ENCODE measurements around the gene ARMH4.

Gene ARMH4

DNA sequence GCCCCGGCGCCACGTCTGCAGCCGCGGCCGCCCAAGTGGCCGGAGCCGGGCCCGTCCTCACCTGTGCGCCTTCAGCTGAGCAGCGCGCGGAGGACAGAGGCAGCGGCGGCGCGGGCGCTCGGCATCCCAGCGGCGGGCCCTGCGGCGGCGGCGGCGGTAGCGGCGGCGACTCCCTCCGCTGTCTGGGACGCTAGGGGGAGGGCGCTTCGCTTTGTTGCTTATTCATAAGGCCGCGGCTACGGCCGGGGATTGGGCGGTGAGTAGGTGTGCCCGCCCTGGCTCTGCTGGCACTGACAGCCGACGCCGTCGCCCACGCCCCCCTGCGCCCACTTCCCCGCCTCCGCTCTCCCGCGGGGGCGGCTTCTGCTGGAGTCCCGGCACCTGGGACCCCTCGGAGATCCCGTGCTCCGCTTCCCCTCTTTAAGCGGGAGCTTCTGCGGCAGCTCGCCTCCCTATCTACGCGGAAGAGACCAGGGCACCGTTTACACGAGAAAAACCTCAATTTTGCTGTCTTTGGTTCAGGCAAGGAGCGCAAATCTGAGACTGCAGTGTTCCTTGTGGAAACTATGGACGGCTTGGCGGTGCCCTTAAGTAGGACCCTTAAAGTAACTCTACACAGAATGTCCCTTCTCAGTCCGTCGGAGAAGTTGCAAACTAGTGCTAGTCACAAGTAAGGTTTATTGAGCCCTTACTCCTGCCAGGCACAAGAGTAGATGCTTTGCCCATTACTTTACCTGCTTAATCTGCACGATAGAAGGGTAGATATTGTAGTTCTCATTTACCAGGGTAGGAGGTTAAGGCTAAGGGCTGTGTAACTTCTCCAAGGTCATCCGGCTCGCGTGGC, at the start of gene ARMH4:
ARMH4 (minus strand) TSS at position 200 of the 844 bp plus-strand sequence. CDS start 12,855 bp downstream, outside the sequence.
- DNase-seq (peak; percentile 65), ATAC-seq (peak; percentile 89)

DNA sequence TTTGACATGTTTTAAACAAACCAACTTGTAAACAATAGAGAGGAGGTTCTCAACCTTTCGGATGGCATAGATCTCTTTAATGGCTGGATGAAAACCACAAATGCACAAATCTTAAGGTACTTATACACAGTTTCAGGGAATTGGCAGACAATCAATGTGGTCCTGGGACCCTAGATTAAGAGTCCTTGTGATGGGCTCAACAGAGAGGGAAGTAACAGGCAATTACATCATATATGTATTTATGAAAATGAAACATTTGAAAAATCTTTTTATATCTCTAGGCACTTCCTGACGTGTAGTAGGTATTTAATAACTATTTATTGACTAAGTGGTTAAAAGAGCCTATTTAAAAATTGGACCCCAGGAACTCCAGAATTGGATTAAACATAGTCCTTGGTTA, 48.8 kb upstream of the ARMH4 start:
- ATAC-seq (no peak), DNase-seq (no peak)

GRCh38 chr14:58200480-58200841, 48.4 kb upstream of the ARMH4 start:
- DNase-seq (no peak), ATAC-seq (peak; percentile 12)

GRCh38 chr14:58199726-58200479, 47.9 kb upstream of the ARMH4 start, which contains the start of gene ACTR10:
TSS of gene ACTR10 (plus strand) at chr14:58200149. CDS start at chr14:58200218, 69 bp downstream.
- peak; percentile 92 for DNase-seq
- ATAC-seq = peak; percentile 98

DNA sequence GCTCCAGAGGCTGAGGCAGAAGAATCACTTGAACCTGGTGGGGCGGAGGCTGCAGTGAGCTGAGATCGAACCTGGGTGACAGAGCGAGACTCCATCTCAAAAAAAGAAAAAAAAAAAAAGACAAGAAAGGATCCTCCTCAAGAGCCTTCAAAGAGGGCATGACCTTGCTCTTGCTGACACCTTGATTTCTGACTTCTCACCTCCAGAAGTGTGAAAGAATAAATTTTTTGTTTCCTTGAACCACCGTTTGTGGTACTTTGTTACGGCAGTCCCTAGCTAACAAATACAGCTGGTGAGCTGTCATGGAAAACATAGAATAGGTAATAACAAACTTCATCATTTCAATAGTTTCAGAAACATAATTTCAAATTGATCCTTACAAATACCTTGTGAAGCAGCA, 46.1 kb upstream of the ARMH4 start:
- no peak for ATAC-seq
- no peak for DNase-seq

DNA sequence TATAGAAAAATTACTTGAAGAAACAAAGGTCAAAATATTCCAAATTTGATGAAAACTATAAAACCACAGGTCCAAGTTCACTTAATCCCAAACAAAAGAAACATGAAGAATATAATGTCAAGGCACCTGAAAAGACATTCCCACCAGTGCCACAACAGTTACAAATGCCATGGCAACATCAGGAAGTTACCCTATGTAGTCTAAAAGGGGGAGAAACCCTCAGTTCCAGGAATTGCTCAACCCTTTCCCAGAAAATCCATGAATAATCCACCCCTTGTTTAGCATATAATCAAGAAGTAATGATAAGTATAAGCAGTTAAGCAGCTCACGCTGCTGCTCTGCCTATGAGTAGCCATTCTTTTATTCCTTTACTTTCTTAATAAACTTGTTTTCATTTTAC, 44.2 kb upstream of the ARMH4 start:
- DNase-seq (no peak), ATAC-seq (no peak)

DNA sequence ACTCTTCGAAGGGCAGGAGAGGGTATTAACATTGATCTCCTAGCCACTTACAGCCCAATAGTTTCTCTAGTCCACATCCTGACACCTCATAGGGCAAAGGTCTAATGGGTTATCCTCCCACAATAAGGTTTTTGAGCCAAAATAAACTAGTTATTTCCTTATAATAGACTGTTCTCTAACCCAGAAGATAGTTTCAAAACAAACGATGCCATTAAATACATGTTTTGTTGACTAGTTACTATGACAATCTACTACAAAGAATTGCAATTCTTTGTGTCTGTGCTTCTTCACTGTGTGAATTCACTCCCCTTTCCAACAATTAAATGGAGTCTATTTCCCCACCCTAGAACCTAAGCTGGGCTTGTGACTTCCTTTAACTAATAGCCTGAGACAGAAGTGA, 41.5 kb upstream of the ARMH4 start:
- no peak for DNase-seq
- no peak for ATAC-seq

DNA sequence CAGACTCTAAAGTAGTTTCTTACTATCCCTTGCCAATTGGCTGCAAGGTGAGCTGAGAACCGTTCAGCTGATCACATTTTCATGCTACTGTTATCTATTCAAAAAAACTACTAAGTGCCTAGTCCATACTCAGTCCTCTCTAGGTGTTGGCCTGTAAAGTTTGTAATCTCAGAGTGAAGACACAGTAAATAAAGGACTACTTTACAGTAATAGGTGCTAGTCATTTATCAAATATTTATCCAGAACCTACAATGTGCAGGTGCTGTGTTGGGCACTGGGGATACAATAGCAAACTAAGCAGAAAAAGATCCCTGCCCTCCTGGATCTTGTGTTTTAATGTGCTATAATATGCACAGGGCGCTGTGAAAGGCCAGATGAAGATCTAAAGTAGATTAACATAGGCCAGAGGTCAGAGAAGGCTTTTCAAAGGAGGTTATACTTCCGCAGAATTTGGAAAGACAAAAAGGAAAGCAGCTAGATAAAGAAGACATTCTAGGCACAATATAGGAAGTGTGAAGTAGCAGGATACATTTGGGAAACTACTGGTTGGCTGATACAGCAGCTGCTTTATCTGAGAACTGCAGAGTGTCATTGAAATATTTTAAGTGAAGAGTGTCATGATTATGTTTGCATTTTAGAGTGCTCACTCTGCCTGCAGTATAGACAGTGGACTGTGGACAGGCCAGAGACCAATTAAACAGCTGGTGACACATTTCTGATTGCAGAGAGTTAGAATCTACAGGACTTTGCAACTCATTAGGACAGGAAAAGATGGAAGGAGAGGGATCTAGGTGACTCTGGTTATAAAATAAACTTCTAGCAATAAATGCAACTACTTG, 40.0 kb upstream of the ARMH4 start:
- DNase-seq = no peak
- no peak for ATAC-seq

DNA sequence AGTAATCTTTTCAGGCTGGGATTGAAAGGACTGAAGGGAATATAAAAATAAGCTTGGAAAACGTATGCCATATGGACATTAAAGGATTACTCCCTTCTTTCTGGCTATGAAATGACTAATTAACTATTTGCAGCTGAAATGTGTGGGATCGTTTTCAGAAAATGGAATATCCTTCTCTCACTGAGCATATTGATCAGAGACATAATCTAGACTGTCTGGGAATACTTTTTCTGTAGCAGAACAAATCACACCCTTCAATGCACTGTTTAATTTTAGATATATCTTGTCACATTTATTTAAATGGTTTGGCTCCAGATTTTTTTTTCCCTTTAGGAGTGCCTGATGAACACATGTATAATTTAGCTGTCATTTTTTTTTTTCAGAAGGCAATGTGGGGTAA, 37.2 kb upstream of the ARMH4 start:
- DNase-seq (no peak), ATAC-seq (no peak)

DNA sequence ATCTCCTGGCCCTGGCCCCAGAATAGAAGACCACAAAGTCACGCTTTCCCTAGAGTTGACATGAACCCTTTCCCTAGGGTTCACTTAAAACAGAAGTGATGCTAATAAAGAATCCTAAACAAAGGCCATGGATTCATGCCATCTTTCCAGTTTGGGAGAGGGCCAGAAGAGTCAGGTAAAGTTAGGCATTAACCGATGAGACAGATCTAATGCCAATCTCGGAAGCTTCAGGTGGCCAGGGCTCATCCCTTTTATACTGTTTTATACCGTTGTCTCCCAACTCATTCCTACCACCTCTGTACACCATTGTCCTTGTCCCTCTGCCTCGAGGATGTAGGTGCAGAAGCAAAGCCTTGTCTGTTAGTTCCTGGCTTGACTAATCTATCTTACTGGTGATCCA, 25.1 kb upstream of the ARMH4 start:
- DNase-seq = no peak
- no peak for ATAC-seq

DNA sequence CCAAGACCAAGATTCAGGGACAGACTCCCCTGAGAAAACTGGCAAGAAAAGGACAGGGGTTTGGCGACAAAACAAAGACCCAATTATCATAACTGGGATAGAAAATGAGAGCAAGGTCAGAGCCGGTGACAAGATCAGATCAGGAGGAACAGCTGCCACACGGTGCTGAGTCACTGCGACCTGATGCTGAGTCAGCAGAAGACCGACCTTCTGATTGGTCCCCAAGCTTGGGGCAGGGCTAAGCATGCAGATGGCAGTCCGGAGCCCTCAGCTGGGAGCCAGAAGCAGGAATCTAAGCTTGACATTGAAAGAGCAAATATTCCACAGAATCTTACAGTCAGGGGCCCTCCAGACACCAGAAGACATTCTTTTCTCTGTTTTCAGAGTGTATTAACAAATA, 19.1 kb upstream of the ARMH4 start:
- peak; percentile 39 for DNase-seq

DNA sequence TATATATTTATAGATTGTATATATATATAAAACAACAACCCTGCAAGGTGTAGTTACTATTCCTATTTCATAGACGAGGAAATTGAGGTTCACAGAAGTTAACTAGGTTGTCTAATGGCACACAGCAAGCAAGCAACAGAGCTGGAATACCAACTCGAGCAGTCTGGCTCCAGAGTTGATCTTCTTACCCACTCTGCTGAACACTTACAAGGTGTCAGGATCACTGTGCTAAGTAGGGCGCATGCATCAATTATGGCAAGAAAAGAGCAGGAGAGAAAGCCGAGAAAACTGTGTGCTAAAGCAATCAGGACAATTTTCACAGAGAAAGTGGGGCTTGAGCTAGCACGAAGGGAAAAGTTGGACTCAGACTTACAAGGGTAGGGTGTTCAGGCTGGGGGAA, 15.9 kb upstream of the ARMH4 start:
- no peak for ATAC-seq
- DNase-seq = no peak

More for the DNA sequence above, 19.1 kb upstream of the ARMH4 start:
- ATAC-seq = peak; percentile 77

- DNase-seq (no peak), ATAC-seq (no peak)
These were observed 15.0 kb upstream of the ARMH4 start for GRCh38 chr14:58167057-58167456.

DNA sequence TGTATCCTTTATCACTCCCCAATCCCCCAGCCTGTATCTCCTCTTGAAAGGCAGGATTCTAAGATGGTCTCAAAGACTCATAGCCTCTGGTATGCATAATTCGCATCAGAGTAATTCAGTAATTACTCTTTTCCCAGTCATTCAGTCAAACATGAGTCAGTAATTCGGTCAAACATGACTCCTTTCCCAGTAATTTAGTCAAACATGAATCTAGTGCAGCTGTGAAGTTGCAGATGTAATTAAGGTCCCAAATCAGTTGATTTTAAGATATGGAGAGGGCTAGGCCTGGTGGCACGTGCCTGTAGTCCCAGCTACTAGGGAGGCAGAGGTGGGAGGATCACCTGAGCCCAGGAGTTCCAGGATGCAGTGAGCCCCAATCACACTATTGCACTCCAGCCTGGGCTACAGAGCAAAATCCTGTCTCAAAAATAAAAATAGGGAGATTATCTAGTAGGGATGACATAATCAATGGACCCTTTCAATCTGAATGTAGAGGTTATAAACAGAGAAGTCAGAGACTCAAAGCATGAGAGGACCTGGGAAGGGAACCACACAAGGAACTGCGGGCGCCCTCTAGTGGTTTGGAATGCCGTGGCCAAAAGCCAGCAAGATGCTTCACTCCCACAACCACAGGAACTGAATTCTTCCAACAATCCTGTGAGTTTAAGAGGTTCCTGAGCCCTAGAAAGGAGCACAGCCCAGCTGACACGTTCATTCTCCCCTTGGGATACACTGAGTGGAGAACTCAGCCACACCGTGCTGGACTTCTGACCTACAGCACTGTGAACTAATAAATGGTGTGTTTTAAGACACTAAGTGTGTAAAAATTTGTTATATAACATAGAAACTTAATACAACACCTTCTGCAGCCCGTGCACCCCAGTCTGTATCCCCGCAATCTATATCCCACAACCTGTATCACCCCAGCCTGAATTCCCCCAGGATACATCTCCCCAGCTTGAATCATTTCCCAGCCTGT, 14.3 kb upstream of the ARMH4 start:
- ATAC-seq = peak; percentile 44
- DNase-seq = peak; percentile 85

DNA sequence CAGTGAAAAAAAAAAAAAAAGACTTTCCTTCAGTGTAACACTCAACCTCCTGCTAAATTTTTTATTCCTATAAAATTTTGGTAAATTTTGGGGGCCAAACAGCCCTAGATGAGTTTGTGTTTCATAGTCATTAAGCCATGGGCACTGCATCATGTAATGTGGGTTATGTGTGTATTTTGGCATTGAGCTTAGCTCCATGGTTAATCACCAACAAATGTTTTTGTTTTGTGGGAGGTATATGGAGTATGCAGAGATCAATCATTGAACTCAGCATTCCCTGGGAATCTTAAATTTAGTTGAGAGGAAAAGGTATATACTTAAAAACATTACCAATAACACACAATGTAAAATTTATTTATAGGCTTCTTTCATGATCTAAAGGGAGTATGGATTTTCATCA, 8.5 kb upstream of the ARMH4 start:
- ATAC-seq = no peak
- no peak for DNase-seq

GRCh38 chr14:58151133-58152013, 640 bp downstream of the ARMH4 start:
- ATAC-seq = peak; percentile 61
- DNase-seq = peak; percentile 4

DNA sequence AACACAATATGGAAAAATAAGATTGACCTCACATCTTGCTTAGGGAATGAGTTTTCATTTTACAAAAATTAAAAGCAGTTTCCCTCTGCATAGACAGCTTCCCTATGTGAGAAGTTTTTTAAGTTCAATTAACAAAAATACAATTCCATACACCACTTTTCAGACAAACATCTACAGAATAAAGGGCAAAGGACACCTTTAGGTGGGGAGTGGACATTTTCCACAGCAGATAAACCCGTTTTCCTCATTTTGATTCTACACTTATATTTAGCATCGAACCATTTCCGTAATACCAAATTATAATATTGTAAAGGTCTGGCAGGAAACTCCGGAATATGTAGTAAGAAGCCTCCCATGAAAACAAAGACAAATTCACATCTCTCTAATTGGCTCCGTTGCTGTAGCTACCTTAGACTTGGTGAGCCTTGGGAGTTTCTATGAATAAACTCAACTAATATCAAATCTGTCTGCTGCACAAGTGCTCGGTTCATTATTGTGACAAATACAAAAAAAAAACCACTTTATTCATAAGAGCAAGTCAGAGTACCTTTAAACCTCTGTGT, 1.7 kb downstream of the ARMH4 start:
- DNase-seq = no peak
- no peak for ATAC-seq

DNA sequence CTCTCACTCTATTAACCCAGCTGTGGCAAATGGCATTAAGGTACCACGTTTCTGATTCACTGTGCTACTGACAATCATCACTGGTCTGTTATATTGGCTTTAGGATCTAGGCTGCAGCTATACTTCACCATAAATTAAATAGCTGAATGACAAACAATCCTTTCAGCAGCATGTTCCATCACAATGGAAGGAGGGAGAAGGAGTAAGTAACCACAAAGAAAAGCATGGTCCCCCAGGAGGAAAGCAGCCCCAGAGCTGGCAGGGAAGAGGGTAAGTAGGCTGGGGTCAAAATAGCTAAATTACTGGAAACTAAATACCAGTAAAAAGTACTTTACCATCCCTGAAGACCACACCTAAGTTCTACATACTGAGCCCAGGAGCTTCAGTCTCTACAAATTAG, 2.8 kb downstream of the ARMH4 start:
- ATAC-seq (no peak), DNase-seq (no peak)

DNA sequence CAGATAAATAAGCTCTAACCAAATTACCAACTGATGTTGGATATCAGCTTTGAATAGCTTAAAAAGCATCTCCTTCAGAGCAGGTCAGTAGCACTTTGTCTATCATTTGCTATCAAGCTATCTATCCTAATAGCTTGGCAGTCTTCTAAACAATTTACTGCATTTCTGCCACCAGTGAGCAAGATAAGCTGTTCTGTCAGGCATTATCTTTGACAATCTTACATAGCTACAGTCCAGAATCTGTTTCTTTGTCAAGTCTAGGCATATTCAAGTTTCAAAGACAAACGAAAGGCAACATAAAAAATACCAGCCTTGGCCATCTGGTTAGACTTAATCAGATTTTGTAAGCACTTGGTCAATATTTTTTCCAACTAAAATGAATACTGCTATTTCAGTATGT, 5.6 kb downstream of the ARMH4 start:
- no peak for DNase-seq
- ATAC-seq = no peak

DNA sequence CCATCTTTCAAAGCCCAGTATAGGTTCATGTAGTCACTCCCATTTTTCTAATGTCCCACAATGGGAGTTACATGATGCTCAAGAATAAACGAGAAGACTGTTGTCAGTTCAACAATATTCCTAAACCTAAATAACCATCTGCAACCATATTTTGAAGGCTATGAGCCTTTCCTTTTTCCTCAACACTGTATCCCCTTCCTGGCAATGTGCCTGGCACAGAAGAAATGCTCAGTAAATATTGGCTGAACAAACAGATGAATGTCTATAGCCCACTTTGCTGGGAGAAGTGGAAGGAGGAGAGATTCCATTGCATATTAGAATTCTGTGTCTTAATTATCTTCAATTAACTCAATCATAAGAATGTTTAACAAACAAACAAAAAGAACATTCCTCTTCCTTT, 6.1 kb downstream of the ARMH4 start:
- no peak for DNase-seq
- no peak for ATAC-seq
